ENCODE data around the gene AHCYL2. TPM values are rescaled to one million over a fixed set of nuclear protein-coding genes. Genes with fewer than 3 reads are reported as not detected.
A peak's percentile ranks its signal among the peaks of the same experiment; 100 is the strongest.
"Not testable (repeated sequence)": the region's sequence is repeated elsewhere in the genome, so short reads cannot be mapped to it uniquely, and the experiment has no call there.

AHCYL2 gene
- total and polyA plus RNA-seq, 2 donors: 9.0 to 20.3 TPM

DNA sequence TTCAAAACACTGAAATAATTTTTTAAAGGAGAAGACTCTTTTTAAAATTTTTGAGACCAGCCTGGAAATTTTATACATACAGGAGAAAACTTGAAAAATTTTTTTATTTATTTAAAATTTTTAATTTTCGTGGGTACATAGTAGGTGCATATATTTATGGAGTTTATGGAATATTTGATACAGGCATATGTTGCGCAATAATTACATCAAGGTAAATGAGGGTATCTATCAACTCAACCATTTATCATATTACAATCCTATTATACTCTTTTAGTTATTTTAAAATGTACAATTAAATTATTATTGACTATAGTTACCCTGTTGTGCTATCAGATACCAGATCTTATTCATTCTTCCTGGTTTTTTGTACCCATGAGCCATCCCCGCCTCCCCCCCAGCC lies 75.1 kb downstream of the AHCYL2 start:
- Histone ChIP-seq H3K4me1 (ENCODE audit: insufficient read depth) (no peaks in the 10 kb centered on the region), H3K27ac (ENCODE audit: low read depth) (no peak overlapping the region), H3K4me3 (ENCODE audit: low read depth, low read length) (no peak overlapping the region), H3K36me3 (ENCODE audit: insufficient read depth) (no peaks in the 10 kb centered on the region)
- DNase-seq (ENCODE audit: extremely low spot score): no peak
- 98% methylated on average over 3 of the region's 3 CpGs for WGBS

GRCh38 chr7:129300299-129300698 lies 75.5 kb downstream of the AHCYL2 start:
- H3K36me3 ChIP-seq (ENCODE audit: insufficient read depth); DNase-seq (ENCODE audit: extremely low spot score); H3K4me1 ChIP-seq (ENCODE audit: insufficient read depth); H3K27ac ChIP-seq (ENCODE audit: low read depth); H3K4me3 ChIP-seq (ENCODE audit: low read depth, low read length): not testable (repeated sequence)
- WGBS: 96% methylated on average over 1 of the region's 1 CpG

GRCh38 chr7:129307592-129307991 lies 82.8 kb downstream of the AHCYL2 start:
- H3K4me3 ChIP-seq (ENCODE audit: low read depth, low read length): no peak overlapping the region
- WGBS: 92% methylated on average over 3 of the region's 3 CpGs
- no peak overlapping the region for H3K27ac ChIP-seq (ENCODE audit: low read depth)
- no peaks in the 10 kb centered on the region for H3K4me1 ChIP-seq (ENCODE audit: insufficient read depth)
- DNase-seq (ENCODE audit: extremely low spot score): no peak
- H3K36me3 ChIP-seq (ENCODE audit: insufficient read depth): no peaks in the 10 kb centered on the region

DNA sequence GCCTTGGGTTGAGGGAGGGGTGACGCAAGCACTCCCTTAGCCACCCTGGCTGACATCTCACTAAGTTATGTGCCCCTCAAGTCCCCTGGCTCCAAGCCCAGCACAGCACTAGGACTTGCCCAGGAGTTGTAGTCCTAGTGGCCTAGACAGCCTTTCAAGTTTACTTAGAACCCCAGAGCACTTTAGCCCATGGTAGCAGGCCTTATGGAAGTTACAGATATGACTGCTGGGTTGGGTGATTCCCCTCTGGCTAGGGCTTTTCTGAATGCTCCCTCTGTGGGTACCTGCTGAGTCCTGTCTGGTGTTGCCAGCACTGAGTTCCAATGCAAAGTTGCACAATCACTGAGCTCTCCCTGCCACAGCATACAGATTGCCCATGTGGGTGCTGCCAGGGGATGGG lies 83.2 kb downstream of the AHCYL2 start:
- DNase-seq (ENCODE audit: extremely low spot score): no peak
- H3K4me1 ChIP-seq (ENCODE audit: insufficient read depth): no peaks in the 10 kb centered on the region
- H3K27ac ChIP-seq (ENCODE audit: low read depth): no peak overlapping the region
- whole genome bisulfite sequencing: 100% methylated on average over 1 of the region's 1 CpG
- no peaks in the 10 kb centered on the region for H3K36me3 ChIP-seq (ENCODE audit: insufficient read depth)
- H3K4me3 ChIP-seq (ENCODE audit: low read depth, low read length): no peak overlapping the region

DNA sequence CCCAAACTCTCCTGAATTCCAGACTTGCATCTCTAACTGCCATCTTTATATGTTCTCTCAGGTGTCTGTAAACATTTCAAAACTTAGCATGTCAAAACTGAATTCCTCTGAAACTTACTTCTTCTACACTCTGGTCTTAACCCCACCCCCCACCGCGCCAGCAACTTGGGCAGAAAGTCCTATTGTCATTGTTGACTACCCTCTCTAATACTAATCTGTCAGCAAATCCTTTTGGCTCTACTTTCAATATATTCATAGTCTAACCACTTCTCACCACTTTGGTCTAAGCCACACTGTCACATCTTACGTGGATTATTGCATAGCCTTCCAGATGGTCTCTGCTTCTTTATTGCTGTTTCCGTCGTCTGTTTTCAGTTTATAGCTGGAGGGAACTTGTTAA lies 86.6 kb downstream of the AHCYL2 start:
- 71% methylated on average over 5 of the region's 5 CpGs for WGBS
- Histone ChIP-seq H3K4me1 (ENCODE audit: insufficient read depth) (no peaks in the 10 kb centered on the region), H3K4me3 (ENCODE audit: low read depth, low read length) (no peak overlapping the region), H3K27ac (ENCODE audit: low read depth) (no peak overlapping the region), H3K36me3 (ENCODE audit: insufficient read depth) (no peaks in the 10 kb centered on the region)
- no peak for DNase-seq (ENCODE audit: extremely low spot score)

DNA sequence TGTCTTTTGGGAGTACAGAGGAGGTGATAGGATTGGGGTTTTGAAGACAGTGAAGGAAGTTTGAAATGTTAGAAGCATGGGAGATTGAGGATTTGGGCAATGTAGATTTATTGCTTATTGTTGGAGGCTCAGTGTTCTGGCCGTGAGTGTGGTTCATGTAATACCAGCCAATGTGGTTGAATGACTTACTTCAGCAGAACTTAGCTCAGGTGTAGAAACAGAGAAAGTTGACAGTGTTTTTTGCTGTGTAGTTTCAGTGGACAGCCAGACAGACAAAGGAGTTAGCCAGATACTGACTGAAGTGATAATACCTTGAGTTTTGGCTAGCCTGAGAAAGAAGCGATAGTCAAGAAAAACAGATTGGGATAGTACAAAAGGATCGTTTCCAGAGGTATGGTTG lies 88.5 kb downstream of the AHCYL2 start:
- no peaks in the 10 kb centered on the region for H3K4me1 ChIP-seq (ENCODE audit: insufficient read depth)
- DNase-seq (ENCODE audit: extremely low spot score): no peak
- WGBS: 94% methylated on average over 3 of the region's 3 CpGs
- H3K27ac ChIP-seq (ENCODE audit: low read depth): no peak overlapping the region
- no peaks in the 10 kb centered on the region for H3K36me3 ChIP-seq (ENCODE audit: insufficient read depth)
- no peak overlapping the region for H3K4me3 ChIP-seq (ENCODE audit: low read depth, low read length)

DNA sequence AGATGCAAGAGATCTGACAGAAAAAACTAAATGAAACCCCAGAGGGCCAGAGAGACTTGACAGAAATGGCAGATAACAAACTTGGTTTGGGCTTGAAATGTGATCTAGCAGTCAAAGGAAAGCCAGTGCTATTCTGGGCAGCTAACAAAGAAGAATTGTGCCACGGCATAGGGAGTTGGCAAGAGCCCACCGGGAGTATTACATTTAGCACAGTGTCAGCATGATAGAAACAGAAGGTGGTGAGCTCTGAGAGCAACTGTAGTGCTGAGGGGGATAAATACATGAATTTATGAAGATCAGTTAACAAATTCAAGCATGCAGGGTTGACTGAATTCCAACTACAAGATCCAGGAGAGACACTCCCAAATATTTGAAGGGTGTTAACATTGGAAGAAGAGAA lies 91.1 kb downstream of the AHCYL2 start:
- Histone ChIP-seq H3K36me3 (ENCODE audit: insufficient read depth) (no peaks in the 10 kb centered on the region), H3K27ac (ENCODE audit: low read depth) (no peak overlapping the region), H3K4me3 (ENCODE audit: low read depth, low read length) (no peak overlapping the region), H3K4me1 (ENCODE audit: insufficient read depth) (no peaks in the 10 kb centered on the region)
- no peak for DNase-seq (ENCODE audit: extremely low spot score)
- WGBS: 43% methylated on average over 2 of the region's 2 CpGs

DNA sequence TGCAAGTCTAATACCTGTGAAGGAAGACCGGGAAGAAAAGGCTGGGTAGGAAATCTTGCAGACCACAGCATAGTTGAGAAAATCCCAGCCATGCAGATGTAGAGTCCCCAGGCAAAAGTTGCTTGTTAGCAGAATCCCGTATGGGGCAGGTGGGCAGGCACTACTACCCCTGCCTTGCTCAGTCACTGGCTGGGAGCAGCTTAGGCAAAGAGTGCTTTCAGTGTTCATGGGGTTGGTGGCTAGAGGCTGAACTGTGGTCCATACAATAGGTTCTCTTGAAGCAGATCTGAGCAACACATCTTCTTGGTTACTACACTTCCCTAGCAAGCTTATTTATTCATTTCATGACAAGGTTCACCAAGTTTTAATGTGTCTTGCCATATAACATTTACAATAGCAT lies 92.6 kb downstream of the AHCYL2 start:
- Histone ChIP-seq H3K4me1 (ENCODE audit: insufficient read depth) (no peaks in the 10 kb centered on the region), H3K27ac (ENCODE audit: low read depth) (no peak overlapping the region), H3K4me3 (ENCODE audit: low read depth, low read length) (no peak overlapping the region), H3K36me3 (ENCODE audit: insufficient read depth) (no peaks in the 10 kb centered on the region)
- WGBS: 92% methylated on average over 2 of the region's 2 CpGs
- no peak for DNase-seq (ENCODE audit: extremely low spot score)

GRCh38 chr7:129327076-129327475 lies 102.2 kb downstream of the AHCYL2 start:
- Histone ChIP-seq H3K36me3 (ENCODE audit: insufficient read depth) (no peaks in the 10 kb centered on the region), H3K27ac (ENCODE audit: low read depth) (no peak overlapping the region), H3K4me1 (ENCODE audit: insufficient read depth) (no peaks in the 10 kb centered on the region), H3K4me3 (ENCODE audit: low read depth, low read length) (no peak overlapping the region)
- no peak for DNase-seq (ENCODE audit: extremely low spot score)
- WGBS: 66% methylated on average over 1 of the region's 1 CpG

- Histone ChIP-seq H3K4me3 (ENCODE audit: low read depth, low read length) (no peak overlapping the region), H3K4me1 (ENCODE audit: insufficient read depth) (no peaks in the 10 kb centered on the region), H3K27ac (ENCODE audit: low read depth) (no peak overlapping the region), H3K36me3 (ENCODE audit: insufficient read depth) (no peaks in the 10 kb centered on the region)
- WGBS: 49% methylated on average over 3 of the region's 3 CpGs
- DNase-seq (ENCODE audit: extremely low spot score): no peak
Observed at GRCh38 chr7:129332254-129333035, 107.6 kb downstream of the AHCYL2 start.

GRCh38 chr7:129334473-129334872 lies 109.6 kb downstream of the AHCYL2 start:
- H3K27ac ChIP-seq (ENCODE audit: low read depth): no peak overlapping the region
- no peaks in the 10 kb centered on the region for H3K36me3 ChIP-seq (ENCODE audit: insufficient read depth)
- no peak for DNase-seq (ENCODE audit: extremely low spot score)
- no peaks in the 10 kb centered on the region for H3K4me1 ChIP-seq (ENCODE audit: insufficient read depth)
- WGBS: 98% methylated on average over 3 of the region's 3 CpGs
- no peak overlapping the region for H3K4me3 ChIP-seq (ENCODE audit: low read depth, low read length)

DNA sequence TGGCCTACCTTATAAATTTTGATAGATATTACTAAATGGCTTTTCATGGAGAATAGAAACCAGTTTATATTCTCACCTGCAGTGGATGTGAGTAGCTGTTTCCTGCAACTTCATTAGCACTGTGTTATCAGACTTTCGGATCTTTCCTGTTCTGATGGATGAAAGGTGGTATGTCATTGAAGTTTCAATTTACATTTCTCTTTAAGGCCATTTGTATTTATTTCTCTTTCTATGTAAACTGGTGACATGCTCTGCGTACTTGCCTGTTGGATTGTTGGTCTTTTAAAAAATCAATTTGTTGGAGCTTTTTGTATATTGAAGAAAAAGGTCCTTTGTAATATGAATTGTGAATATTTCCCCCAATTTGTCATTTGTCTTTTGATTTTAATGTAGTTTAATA lies 113.6 kb downstream of the AHCYL2 start:
- H3K4me3 ChIP-seq (ENCODE audit: low read depth, low read length): no peak overlapping the region
- DNase-seq (ENCODE audit: extremely low spot score): no peak
- no peaks in the 10 kb centered on the region for H3K36me3 ChIP-seq (ENCODE audit: insufficient read depth)
- WGBS: 96% methylated on average over 2 of the region's 2 CpGs
- H3K27ac ChIP-seq (ENCODE audit: low read depth): no peak overlapping the region
- no peaks in the 10 kb centered on the region for H3K4me1 ChIP-seq (ENCODE audit: insufficient read depth)

GRCh38 chr7:129341212-129341611 lies 116.4 kb downstream of the AHCYL2 start:
- Histone ChIP-seq H3K4me3 (ENCODE audit: low read depth, low read length) (no peak overlapping the region), H3K4me1 (ENCODE audit: insufficient read depth) (no peaks in the 10 kb centered on the region), H3K36me3 (ENCODE audit: insufficient read depth) (no peaks in the 10 kb centered on the region), H3K27ac (ENCODE audit: low read depth) (peak overlapping the region; percentile 23)
- 54% methylated on average over 1 of the region's 1 CpG for WGBS
- no peak for DNase-seq (ENCODE audit: extremely low spot score)

DNA sequence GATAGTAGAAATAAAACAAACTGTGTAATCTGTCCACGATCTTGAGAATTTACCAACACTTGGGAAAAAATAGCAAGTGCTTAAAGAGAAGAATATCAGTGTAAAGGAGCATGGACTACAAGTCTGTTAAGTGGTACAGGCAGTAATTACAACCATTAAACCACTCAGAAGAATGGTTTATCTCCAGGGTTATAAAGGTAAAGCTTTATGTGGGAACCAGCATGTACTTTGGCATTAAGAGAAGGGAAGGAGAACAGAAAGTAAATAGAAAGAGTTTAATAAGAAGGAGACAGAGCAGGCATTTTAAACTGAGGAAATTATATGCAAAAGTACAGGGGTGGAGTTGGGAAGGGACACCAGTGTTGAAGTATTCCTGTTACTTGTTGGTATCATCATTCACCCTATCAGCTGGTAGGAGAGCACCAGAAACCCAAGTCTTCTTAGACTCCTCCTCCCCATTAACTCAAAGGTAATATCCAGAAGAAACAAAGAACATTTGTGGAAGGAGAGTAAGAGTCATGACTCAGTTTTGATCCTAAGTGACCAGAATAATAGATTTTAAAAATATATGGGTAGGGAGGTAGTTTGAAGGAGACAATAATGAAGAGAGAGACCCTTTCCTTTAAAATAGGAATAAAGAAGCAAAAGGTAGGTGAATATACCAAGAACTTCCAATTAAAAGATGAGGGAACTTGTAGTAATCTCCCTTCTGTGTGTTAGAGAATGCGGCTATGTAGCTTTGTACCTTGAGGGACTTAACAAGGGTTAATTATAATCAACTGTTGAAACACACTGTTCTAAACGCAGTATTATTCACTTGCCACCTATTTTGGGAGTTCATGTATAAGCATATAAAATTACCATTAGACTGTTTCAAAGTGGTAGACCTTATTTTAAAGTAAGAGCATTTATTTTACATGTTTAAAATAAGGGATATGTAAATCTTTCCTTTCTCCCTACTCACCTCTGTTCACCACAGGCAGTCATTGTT lies 117.3 kb downstream of the AHCYL2 start:
- Histone ChIP-seq H3K36me3 (ENCODE audit: insufficient read depth) (no peaks in the 10 kb centered on the region), H3K4me1 (ENCODE audit: insufficient read depth) (no peaks in the 10 kb centered on the region), H3K4me3 (ENCODE audit: low read depth, low read length) (no peak overlapping the region), H3K27ac (ENCODE audit: low read depth) (no peak overlapping the region)
- no peak for DNase-seq (ENCODE audit: extremely low spot score)
- WGBS: 58% methylated on average over 3 of the region's 3 CpGs
